GM18511 (cell line): Measurements from ENCODE around the gene SERPINI1.

Experiments
- ATAC-seq: cut with Tn5 transposase; IDR thresholded peaks from one replicate; pipeline ENCODE4 v1.9.1; 2021; ENCODE audit warnings: mild to moderate bottlenecking, moderate library complexity; ENCODE audit not compliant: unreplicated experiment

SERPINI1 gene, protein sequence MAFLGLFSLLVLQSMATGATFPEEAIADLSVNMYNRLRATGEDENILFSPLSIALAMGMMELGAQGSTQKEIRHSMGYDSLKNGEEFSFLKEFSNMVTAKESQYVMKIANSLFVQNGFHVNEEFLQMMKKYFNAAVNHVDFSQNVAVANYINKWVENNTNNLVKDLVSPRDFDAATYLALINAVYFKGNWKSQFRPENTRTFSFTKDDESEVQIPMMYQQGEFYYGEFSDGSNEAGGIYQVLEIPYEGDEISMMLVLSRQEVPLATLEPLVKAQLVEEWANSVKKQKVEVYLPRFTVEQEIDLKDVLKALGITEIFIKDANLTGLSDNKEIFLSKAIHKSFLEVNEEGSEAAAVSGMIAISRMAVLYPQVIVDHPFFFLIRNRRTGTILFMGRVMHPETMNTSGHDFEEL

DNA sequence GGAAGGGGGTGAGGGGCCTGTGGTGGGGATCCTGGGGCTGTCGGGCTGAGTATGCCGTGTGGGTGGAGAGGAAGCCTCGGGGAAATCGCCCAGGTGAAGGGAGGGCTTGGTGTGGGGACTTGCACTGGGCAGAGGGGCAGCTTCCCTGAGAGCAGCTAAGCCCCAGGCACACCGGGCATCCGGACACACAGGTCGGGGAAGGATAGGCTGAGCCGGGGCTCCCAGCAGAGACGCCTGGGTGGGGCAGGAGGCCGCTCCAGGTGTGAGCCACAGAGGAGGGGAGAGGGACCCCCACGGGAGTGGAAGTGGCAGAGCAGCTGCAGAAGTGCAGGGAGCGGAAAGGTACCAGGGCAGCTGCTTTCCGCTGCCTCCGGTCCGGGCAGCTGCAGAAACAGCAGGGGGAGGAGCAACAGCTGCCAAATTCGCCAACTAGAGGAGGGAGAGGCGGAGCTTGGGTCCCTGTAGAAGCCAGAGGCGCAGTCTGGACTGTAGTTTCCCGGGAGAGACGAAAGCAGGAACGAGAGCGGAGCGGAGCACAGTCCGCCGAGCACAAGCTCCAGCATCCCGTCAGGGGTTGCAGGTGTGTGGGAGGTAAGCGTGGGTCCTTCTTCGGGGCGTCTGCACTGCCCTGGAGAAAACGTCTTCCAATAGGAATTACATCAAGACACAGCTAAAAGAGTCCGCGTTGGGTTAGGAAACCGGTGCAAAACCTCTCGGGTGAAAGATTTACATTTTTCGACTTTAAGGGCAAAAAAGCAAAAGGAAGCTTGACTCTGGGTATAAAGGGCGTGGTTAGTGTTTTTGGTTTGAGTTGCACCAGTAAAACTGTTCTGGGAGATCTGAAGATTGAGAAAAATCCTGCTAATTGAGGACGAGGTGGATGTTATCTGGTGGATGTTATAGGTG is at the start of gene SERPINI1:
Gene SERPINI1 (plus strand): TSS at position 489 of the 906 bp plus-strand sequence. CDS start 53,408 bp downstream, outside the sequence.
- ATAC-seq, result peak; percentile 66

DNA sequence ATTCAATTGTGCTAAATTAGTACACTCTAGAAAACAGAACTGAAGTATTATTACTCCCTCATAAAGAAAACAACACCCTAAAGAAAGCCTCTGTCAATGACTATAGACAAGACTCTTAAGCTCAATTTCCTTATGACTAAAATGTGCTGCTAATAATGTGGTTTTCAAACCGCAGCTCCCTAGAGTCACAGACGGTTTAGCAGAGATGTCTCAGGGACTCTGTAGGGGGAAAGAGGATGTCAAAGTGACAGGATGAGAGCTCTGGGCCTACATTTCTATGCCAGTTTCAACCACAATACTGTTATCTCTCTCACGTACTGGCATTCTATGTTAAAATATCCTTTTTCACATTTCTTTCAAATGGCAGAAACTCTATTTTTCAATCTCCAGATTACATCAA is 44.2 kb upstream of the SERPINI1 start:
- peak; percentile 100 for ATAC-seq

DNA sequence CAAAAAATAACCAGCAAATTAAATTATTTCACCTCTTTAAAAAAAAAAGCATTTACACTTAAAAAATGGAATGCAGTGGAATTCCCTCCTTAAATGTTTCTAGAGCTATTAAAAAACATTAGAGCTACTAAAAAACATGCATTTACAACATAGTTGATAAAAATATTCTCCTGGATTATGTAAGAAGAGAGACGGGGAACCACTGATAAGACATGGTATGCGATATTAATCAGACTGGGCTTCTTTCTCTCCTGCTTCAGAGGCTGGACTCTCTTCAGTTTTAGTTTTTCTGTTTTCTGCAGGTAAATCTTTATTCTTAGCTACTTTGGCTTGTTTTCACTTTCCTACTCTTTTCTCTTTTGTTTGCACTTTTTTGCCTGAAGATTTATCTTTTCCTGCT is 41.4 kb upstream of the SERPINI1 start:
- ATAC-seq, result no peak

DNA sequence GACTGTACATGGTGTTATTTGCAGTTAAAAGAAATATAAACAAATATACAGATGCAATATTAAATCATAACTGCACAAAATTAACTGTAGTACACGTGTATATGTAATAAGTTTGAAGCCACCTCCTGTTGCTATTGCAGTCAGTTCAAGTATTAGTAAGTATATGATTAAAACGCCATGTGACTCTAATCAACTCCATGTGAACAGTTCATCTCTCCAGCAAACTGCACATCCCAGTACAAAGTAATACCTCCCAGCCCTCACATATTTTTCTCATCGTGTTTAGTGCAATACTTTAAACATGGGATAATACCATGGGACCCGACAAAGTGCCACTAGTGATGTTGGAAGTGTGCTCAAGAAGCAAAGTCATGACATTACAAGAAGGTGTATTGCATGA is 35.5 kb upstream of the SERPINI1 start:
- no peak for ATAC-seq

DNA sequence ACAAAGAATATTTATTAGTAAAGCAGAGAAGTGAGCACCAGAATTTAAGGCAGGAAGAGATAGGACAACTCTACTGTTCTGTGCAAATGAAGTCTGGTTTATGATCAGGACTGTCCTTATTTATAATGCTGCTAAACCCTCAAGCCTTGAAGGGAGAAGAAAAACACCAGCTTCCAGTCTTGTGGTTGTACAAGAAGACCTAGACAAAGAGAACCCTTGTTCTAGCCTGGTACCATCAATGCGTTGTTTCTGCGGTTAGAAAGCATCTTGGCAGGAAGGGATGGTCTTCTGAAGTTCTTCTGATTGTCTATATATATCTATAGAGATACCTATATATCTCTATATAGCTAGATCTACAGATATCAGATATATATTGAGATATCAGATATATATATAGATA is 34.6 kb upstream of the SERPINI1 start:
- no peak for ATAC-seq

DNA sequence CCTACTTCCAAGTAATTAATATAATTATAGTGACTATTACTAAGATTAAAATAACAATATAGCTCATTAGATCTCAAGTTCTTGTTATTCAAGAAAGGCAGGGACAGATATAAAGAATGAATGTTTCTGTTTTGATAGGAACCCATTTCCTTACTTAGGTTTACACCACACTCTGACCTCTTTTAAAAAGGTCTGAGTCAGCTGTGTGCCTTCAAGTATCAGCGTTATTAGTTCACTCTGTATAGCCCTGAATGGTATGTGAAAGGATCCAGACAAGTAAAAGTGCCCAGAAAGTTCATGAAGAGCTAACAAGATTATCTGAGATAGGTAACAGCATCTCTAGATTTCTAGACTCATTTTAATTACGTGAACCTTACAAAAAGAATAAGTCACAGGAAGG is 29.7 kb upstream of the SERPINI1 start:
- ATAC-seq, result no peak

DNA sequence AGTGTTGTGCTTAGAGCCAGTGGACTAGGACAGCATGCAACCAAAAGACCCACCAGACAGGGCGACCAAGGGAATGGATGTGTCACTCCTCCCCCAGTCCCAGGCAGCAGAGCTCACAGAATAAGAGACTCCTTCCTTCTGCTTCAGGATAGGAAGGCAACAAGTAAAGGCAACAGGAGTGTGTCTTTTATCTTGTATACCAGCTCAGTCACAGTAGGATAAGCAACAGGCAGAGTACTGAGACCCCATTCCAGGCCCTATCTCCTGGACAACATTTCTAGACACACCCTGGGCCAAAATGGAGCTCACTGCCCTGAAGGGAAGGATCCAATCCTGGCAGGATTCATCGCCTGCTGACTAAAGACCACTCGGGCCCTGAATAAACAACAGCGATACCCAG is 25.8 kb upstream of the SERPINI1 start:
- ATAC-seq, result no peak

DNA sequence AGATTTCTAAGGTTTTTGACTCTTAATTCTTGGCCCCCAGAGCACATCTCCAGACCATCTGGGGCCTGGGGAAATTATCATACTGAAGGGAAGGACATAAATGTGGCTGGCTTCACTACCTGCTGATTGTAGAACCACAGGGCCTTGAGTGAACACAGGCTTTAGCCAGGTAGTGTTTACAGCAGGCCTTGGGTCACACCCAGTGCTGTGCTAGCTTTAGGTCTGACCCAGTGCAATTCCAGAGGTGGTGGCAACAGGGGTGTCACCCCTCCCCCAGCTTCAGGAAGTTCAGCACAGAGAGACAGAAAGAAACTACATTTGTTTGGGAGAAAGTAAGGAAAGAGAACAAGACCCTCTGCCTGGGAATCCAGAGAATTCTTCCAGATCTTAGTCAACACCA is 25.0 kb upstream of the SERPINI1 start:
- ATAC-seq, result no peak

DNA sequence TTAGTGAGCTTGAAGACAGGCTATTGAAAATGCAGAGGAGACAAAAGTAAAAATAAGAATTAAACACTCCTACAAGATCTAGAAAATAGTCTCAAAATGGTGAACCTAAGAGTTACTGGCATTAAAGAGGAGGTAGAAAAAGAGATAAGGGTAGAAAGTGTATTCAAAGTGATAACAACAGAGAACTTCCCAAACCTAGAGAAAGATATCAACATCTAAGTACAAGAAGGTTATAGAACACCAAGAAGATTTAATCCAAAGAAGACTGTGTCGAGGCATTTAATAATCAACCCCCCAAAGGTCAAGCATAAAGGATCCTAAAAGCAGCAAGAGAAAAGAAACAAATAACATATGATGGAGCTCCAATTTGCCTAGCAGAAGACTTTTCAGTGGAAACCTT is 24.1 kb upstream of the SERPINI1 start:
- no peak for ATAC-seq

DNA sequence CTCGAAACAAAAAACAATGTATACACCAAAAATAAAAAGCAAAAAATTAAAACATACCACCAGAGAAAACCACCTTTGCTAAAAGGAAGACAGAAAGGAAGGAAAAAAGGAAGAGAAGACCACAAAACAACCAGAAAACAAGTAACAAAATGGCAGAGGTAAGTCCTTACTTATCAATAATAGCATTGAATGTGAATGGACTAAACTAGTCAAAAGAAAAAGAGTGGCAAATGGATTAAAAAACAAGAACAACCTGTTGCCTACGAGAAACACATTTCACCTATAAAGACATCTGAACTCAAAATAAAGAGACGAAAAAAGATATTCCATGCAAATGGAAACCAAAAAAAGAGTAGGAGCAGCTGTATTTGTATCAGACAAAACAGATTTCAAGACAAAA is 23.1 kb upstream of the SERPINI1 start:
- no peak for ATAC-seq

DNA sequence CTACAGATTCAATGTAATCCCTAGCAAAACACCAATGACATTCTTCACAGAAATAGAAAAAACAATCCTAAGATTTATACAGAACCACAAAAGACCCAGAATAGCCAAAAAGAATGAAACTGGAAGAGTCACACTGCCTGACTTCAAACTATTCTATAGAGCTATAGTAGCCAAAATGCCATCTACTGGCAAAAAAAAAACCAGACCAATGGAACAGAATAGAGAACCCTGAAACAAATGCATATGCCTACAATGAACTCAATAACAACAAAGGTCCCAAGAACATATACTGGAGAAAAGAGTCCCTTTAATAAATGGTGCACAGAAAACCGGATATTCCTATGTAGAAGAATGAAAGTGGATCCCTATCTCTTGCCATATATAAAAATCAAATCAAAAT is 20.6 kb upstream of the SERPINI1 start:
- ATAC-seq, result no peak

DNA sequence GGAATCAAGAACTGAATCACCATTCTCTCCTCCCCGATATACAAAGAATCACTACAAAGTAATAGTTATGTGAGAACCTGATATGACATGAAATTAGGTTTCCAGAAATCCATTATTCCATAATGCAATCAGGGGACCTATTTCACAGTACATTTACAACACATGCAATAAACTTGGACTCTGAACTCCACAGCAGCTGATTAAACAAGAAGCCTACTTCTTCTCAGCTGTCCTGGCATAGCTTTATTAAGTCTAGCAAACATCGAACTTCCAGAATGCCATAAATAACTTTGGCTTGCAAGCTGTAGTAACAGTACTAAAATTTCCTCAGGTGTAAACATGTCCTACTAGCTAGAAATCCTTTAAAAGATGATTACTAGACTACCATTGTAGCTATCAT is 18.6 kb upstream of the SERPINI1 start:
- ATAC-seq, result no peak

DNA sequence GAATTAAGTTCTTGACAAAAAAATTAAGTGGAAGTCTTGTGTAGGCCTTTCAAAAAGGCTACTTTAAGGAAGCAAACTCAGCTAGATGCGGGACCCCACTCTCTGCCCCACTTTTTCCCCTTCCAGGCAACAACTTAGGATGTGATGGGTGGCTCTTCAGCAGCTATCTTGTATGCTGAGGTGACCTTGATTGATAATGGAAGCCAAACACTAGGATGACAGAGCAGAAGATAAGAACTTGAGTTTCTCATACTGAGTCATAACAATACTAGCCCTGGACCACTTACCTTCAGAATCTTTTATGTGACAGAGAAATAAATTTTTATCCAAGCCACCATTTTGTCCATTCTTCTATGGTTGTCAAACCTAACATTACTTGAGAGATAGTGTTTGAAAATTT is 16.9 kb upstream of the SERPINI1 start:
- no peak for ATAC-seq

DNA sequence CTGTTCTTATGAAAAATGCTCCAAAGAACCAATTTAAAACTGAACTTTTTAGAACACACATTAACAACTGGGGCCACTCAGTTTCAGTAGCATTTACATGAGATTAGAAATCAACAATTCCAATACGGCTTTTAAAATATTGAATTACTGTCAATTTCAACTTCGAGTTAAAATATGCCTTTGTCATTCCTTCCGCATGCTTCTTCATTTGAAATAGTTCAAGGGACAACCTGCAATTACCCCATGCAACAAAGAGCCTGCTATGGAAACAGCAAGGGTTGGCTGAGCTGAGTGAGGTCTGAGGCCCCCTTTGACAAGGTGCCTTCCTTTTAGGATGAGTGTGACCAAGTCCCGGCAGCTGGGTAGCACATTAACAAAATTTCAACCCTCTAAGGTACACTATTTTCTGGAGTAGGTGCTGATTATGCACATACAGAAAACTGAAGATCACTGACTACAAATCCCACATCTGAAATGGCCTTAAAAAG is 12.5 kb upstream of the SERPINI1 start:
- ATAC-seq, result no peak

DNA sequence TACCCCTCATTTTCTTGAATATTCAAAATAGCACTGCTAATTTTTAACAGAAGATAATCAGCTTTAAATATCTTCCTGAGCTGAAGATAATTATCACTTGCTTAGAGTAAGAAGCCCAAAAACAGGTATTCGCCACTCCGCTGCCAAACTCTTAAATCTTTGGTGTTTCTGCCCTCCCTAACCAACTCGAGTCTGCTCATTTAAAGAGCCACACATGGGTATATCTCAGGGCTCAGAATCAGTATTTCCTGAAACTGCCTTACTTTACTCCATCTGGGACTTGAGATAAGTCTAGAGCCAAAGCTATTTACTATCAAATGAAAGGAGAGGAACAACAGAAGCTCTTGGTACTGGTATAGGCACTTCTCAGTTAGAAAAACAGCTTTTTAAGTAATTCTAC is 11.6 kb upstream of the SERPINI1 start:
- no peak for ATAC-seq

DNA sequence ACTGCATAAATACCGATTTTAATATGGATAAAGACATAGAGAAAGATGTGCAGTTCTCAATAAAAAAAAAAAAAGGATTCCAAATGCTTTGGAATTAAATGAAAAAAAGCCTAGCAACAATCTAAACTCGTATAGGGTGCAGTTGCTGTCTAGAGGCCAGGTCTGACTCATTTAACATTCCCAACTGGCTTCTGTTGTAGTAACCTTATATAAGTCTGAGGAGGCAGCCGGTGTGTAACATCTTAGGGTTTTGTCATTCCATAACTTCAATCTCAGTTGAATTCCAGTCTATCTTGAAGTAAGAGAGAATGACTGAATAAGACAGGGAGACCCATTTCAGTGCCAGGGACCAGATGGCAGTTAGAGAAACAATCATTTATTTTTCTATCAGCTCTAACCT is 7.3 kb upstream of the SERPINI1 start:
- no peak for ATAC-seq

DNA sequence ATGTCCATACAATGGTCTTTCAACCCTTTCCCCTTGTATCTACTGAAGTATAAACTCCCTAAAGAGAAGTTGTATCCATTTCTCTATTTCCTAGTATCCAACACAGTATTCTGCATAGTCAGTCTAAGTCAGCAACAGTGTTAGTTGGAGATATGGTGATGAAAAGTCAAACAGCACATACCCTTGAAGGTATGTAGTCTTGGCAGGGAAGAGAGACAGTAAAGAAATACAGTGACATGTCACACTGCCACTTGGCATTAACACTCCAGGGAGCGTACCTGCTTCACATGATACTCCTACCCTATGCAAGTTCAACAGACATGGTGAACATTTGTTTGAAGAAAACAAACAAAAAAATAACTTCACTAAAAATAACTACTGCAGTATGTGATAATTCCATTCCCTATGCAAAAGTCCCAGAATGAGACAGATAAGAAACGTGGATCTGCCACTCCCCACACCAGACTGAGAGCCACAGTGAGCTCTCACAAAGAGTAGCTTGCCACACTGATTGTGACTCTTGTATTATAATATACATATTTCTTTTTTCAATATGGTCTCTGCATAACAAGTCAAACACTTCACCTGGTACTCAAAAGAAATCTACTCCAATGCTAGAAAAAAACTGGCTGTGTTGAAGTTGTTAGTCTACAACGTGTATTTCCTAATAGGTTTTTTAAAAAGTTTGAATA is 6.7 kb upstream of the SERPINI1 start:
- ATAC-seq, result no peak

DNA sequence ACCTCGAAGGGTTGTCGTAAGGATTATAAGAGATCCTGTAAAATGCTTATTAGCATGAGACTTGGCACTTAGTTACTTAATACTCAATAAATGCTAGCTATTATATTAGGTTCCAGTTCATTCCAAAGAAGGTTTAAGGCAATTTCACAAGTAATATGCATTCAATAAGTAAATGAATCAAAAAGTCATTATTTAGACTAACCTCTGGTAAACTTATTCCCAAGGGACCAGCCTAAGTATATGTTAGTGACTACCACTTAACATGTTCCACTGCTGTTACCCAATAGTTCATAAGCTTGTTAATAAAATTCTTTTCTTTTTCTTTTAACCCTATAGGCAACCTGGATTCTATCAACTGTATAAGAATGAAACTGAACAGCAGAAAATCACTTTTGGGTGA is 5.9 kb upstream of the SERPINI1 start:
- no peak for ATAC-seq

DNA sequence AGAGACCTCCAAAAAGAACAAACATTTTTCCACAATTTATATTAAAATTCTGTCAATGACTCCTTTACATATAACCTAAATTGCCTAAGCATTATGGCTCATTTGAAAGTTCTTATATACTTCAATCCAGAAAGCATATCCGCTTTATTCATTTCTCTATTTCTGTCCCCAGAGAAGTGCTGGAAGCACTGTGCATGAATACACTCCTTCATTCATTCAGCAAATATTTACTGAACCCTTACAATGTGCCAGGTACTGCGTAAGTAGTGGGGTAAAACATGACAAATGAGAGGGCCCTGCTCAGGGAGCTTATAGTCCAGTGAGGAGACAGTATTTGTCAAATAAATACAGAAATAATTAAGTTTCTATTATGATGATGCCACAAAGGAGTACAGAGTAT is 4.1 kb upstream of the SERPINI1 start:
- no peak for ATAC-seq

DNA sequence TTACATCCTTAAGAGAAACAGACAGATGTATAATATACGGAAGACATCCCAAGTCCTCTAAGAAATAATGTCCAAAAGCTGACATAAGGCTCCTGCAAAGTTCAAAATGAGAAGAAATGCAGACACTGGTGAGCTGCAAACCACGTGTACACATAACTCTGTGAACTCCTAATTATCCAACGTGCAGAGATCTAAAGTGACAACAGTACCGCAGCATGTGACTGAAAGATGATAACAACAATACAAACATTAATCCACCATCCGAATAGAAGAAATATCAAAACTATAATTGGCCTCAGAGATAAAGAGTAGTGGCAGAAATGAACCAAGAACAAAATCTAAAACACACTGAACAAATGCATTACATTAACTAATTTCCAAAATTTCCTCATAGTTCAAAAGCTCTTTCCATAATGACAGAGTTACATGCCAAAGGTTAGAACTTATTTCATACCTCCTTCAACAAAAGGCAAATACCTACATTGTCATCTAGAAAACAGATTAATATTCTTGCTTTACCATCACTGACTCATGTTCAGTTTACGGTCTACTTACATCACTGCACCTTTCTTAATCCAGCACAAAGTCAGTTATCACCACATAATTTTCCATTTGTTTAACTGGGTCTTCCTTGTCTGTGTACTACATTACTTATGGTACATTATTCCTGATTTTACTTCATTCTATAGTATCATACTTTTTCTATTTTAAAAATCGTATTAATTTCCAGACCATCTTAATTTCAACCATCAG is 3.0 kb upstream of the SERPINI1 start:
- ATAC-seq, result no peak
